ENCODE data around the gene AGAP1.

The AGAP1 gene

DNA sequence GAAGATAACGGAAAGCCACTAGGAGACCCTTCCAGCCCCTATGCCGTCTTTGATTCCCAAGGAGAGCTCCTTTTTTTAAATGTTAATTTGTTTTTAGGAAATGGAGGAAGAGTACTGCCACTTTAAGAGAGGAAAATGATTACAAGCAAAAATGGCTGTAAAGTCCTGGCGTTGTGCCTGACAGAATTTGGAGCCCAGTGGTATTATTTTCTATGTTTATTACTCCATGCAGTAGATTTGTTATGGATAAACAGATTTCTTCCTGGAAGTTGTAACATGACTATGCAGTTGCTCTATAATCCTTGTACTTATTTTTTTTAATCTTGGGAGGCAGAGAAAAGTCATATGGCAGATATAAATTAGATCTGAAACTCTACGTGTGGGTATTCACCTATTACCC, 533.0 kb downstream of the AGAP1 start:
- DNase-seq: no peak

DNA sequence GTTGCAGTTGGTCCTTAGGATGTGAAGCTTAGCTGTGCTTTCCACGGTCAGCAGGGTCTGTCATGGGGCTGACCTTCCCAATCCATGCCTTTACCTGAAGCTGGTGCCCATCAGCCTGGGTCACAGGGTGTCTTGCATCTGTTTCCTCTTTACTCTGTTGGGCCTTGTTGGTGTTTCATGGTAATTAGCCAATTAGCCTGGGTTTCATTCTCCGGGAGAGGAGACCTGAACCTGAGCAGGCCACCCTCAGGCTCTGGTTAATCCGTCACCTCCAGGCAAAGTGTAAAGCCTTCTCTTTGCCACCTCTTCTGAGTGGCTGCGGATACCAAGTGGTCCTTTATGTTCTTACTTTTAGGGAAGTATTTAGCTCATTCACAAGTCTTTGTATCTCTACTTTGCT, 534.2 kb downstream of the AGAP1 start:
- DNase-seq: no peak

DNA sequence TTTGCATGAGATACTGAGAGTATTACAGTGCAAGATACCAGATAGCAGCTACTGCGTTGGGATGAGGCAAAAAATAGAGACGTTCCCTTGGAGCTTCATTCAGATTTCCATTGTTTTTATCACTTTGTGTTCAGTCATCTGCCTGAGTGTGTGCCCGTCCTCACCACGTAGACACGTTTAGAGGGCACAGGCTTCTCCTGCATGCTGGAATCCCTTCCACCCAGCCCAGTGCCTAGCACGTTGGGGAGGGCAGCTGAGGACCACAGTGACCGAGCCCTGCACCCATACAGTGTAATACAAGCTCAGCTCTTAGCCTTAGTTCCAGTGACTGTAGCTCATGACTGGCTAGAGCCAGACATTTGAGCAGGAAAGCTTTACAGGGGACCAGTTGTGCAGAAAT, 539.6 kb downstream of the AGAP1 start:
- DNase-seq: no peak

DNA sequence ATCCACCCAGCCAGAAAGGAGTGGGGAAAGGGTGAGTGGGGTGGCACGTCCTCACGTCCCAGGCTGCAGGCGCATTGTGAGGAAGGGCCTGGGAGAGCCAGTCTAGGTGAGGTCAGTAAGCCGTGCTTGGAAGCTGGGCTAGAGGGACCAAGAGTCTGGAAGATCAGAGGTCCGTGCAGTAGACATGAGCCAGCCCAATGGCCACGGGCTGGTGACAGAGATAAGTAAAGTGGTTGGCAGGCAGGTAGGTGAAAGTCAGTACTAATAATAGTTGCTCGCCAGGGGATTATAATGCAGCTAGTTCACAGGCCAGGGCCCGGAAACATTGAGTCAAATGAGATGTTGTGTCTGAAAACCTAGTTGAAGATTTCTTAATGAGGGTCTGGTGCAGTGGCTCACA, 541.1 kb downstream of the AGAP1 start:
- DNase-seq: no peak

DNA sequence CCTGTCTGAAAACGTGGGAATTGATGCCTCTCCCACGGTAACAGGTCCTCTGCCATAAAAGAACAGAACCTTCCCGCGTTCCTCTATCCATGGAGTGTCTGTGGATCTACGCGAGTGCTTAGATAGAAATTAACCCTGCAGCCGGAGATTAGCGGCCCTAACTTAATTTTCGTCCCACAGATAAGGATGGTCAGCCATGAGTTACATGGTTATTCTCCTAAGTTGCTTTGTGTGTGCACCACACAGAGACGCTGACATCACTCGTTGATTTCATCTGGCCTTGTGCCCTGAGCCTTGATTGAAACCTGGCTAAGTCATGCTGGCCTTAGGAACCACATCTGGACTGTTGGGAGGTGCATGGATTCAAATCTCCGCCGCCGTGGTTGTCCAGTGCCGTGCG, 542.2 kb downstream of the AGAP1 start:
- DNase-seq: no peak

DNA sequence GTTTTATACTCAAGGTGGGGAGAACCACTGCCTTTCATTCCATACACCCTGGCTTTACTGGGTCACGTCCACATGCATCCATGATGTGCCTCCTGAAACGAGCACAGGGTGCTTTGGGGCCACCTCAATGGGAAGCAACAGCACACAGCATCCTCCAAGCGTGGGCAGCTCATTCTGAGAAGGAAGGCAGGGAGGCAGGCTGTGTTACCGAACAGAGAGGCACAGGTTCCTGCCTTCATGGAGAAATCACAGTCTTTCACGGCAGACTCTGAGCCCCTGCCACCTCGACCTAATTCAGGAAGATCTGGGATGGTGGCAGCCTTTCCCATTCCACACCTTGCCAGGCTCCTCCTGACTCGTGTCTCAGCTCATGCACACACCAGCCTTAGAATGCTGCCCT, 544.3 kb downstream of the AGAP1 start:
- DNase-seq: no peak

GRCh38 chr2:236040600-236041328, 546.9 kb downstream of the AGAP1 start:
- no peak for DNase-seq

DNA sequence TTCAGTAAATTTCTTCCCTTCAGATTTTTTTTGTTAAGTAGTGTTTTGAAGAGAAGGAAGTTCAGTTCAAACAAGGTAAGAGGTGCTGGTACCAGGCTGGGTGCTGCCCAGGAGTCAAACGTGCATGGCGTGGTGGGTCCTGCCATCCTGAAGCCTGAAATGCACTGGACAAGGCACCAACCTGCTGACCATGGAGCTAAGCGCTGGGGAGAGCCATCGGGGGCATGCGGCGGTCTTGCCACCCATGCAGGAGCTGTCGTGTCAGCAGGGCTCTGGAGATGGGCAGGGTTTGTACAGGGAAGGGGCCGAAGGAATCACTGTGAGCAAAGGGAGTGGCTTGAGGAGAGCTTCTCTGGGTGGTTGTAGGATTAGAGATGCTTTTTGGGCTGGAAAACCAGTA, 547.8 kb downstream of the AGAP1 start:
- no peak for DNase-seq

GRCh38 chr2:236042087-236042486, 548.2 kb downstream of the AGAP1 start:
- DNase-seq: no peak

GRCh38 chr2:236044191-236044590, 550.3 kb downstream of the AGAP1 start:
- no peak for DNase-seq

- no peak for DNase-seq
Measured at GRCh38 chr2:236045251-236046235, 551.7 kb downstream of the AGAP1 start.

GRCh38 chr2:236046715-236047114, 552.9 kb downstream of the AGAP1 start:
- DNase-seq: no peak

DNA sequence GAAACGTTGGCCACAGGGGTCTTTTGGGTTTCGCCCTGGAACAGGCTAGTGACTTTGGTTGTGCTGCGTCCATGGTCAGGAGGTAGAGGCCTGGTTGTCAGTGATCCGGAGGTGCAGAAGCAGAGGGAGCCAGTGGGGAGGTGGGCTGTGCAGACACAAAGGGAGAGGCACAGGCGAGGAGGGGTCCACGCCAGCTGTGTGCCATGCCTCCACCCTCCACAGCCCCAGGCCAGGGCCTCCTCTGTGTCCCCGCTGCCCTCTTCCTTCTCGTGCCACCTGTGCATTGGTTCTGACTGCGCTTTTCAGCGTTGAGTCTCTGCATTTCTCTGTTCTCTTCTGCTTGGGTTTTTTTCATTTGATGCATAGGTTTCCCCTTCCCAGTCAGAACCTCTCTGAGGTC, 553.3 kb downstream of the AGAP1 start:
- no peak for DNase-seq

- DNase-seq: no peak
Measured at GRCh38 chr2:236047886-236048540, 554.2 kb downstream of the AGAP1 start.

DNA sequence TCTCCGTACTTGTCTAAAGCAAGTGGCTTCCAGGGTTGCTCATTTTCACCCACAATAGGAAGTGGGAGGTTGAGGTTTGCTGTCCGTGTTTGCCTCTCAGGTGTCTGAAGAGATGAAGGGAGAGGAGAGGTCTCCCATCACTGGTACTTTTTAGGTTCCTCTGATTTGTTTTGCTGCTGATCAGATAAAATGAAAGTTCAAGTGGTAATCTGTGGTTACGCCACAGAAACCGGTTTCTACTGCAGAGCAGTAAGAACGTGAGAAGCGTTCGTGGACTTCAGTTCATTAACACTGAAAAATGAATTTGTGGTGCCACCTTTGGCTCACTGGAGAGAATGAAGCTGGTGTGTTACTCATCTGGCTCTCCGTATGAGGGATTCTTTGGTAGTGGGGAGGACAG, 556.1 kb downstream of the AGAP1 start:
- DNase-seq: no peak

- DNase-seq: no peak
Measured at GRCh38 chr2:236051351-236051750, 557.5 kb downstream of the AGAP1 start.

GRCh38 chr2:236051806-236052205, 558.0 kb downstream of the AGAP1 start:
- DNase-seq: no peak

GRCh38 chr2:236052206-236052605, 558.4 kb downstream of the AGAP1 start:
- DNase-seq: no peak

DNA sequence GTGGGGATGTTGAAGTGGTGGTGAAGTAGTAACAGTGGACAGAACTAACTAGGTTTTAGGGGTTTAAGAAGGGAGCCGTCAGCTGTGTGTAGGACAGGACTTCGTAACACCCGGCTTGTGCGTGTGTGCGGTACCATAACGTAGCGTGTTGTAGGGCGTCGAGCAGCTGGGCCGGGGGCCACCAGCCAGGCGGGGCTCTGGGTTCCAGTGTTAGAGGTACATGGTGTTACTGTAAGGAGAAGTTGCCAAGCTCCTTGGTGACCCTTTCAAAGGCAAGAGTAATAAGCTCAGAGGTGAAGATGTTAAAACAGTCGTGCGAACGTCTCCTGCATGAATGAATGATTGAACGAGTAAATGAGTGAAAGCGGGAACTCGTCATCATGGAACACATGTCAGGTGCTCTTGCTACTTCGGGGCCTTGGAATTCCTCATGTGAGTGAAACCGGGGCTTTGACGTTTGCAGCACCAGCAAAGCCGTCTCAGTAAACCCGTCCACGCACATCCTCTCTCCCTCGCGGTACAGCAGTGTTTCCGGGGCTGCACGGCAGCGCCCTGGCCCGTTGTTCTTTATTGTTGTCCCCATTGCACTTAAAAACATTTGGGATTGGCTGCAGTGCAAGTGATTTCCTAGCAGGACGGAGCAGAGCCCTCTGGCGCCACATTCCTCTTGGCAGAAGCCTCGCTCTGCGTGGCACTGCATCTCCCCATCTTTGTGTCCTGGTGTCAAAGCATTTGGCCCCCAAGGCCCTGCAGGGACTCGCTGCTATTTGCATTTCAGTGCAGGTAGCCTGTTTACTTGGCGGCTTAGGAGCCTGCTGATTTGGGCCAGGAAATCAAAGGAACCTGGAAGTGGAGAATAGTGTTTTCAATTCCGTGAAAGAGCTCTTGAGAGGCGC, 559.3 kb downstream of the AGAP1 start:
- no peak for DNase-seq

DNA sequence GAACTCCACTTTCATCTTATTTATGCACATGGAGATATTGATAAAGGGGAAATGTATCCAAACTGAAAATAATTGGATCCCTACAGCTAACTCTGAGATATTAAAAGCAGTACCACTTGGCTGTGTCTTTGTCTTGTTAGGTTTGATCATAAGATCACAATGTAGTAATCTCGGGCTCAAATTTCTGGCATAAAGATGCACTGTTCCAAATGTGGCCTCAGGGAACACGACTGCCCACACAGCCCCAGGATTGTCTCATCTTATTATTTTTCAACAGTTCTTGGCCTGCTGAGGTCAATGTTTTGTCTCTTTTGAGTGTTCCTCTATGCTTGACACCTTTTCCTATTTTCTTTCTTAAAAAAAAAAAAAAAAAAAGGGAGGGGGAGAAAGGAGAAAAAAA, 560.3 kb downstream of the AGAP1 start:
- no peak for DNase-seq

DNA sequence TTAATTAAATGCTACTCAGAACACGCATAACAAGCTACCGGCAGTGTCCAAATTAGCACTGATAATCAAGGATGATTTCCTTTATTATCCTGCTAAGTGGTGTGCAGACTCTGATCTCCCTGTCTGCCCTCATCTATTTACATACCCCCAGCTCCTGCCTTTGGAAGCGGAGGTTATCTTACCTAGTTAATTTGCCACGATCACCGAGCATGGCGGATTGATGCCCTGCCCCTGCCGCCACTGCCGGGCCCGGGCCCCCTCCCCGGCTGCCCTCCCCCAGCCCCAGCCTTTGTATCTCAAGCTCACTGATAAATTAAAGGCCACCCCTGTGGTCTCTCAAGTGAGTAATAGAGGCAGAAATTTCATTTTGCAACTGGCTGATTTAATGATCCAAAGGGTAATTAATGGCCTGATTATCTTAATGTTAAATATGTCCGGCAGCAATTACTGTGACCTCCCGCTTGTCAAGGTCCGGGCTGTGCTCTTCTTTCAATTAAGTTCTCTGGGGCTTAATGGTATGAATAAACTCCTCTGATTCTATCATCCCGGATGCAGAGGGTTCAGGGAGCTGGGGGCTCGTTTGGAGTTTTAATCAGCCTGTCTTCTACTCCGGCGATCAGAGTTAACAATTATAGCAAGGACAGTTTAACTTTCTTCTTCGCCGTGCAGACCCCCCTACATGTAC, 560.9 kb downstream of the AGAP1 start:
- no peak for DNase-seq

DNA sequence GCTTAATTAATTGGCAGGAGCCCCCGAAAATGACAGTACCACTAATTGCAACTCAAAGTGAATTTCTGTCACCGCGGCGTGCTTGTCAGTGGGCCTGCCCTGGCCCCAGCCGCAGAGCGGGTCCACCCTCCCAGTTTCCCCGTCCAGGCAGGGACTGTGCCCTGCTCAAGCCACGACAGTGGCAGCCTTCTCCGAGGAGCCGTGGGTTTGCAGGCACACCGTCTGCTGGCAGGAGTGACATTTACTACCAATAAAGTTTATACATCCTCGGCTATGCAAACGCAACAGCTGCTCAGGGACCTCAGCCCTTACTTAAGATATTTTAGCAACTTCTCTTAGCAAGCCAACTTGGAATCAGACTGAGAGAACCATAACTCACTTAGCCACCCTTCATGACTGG, 561.6 kb downstream of the AGAP1 start:
- no peak for DNase-seq
